Measurements from ENCODE around the gene GAPT.

Gene GAPT

DNA sequence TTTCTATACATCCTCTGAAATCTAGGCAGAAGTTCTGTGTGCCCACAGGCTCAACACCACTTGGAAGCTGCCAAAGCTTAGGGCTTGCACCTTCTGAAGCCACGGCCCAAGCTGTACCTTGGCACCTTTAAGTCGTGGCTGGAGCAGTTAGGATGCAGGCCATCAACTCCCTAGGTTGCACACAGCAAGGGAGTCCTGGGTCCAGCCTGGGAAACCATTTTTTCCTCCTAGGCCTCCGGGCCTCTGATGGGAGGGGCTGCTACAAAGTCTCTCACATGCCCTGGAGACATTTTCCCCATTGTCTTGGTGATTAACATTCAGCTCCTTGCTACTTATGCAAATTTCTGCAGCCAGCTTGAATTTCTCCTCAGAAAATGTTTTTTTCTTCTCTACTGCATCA, 15.8 kb upstream of the GAPT start:
- TF ChIP-seq, protein P1, sequence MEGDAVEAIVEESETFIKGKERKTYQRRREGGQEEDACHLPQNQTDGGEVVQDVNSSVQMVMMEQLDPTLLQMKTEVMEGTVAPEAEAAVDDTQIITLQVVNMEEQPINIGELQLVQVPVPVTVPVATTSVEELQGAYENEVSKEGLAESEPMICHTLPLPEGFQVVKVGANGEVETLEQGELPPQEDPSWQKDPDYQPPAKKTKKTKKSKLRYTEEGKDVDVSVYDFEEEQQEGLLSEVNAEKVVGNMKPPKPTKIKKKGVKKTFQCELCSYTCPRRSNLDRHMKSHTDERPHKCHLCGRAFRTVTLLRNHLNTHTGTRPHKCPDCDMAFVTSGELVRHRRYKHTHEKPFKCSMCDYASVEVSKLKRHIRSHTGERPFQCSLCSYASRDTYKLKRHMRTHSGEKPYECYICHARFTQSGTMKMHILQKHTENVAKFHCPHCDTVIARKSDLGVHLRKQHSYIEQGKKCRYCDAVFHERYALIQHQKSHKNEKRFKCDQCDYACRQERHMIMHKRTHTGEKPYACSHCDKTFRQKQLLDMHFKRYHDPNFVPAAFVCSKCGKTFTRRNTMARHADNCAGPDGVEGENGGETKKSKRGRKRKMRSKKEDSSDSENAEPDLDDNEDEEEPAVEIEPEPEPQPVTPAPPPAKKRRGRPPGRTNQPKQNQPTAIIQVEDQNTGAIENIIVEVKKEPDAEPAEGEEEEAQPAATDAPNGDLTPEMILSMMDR (IDR thresholded peaks at IDR 0.05; ENCODE audit: low read depth, low read length, missing control alignments) = no peak
- no peak for DNase-seq (ENCODE audit: low read depth)
- H3K4me3 ChIP-seq (ENCODE audit: low read depth, low read length) = no peak overlapping the region

DNA sequence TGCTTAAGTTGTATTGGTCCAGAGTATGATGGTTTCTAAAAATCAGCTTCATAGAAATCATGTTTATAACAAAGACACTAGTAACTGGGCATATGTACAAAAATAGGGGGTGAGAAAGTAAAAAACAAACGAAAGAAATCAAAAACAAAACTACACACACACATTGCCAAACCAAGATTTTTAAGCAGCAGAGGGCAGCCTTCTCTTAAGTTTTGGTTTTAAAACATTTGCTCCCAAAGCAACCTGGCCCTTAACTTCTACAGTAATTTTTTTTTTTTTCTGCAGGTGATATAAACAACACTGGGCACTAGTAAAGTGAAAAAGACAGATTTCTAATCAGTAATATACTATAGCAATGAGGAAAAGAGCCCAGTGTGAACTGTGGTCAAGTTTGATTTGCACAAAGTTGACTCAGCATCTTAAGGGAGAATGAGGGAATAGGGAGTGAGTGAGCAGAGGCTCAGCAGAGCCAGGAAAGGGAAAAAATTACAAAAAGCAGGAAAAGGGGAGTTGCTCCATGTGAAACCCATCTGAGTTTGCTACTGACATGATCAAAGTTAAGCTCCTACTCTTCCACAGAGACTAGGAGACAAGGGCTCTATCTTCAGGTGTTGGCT, 13.4 kb upstream of the GAPT start:
- DNase-seq (ENCODE audit: low read depth) = no peak
- no peak overlapping the region for H3K4me3 ChIP-seq (ENCODE audit: low read depth, low read length)
- TF ChIP-seq, protein P1 (IDR thresholded peaks at IDR 0.05; ENCODE audit: low read depth, low read length, missing control alignments) = peak; percentile 16

DNA sequence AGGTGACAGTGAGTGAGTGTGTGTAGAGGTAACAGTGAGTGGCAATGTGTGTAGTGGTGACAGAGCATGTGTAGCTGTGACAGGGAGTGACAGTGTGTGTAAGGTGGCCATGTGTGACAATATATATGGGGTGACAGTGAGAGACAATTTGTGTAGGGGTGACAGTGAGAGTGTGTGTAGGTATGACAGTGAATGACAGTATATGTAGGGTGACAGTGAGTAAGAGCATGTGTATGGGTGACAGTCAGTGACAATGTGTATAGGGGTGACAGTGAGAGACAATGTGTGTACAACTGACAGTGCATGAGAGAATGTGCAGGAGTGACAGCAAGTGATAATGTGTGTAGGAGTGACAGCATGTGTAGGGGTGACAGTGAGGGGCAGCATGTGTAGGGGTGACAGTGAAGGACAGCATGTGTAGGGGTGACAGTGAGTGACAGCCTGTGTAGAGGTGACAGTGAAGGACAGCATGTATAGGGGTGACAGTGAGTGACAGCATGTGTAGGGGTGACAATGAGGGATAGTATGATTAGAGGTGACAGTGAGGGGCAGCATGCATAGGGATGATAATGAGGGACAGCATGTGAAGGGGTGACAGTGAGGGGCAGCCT, 10.1 kb upstream of the GAPT start:
- no peak for DNase-seq (ENCODE audit: low read depth)
- H3K4me3 ChIP-seq (ENCODE audit: low read depth, low read length) = no peak overlapping the region
- TF ChIP-seq, protein P1 (IDR thresholded peaks at IDR 0.05; ENCODE audit: low read depth, low read length, missing control alignments) = no peak

DNA sequence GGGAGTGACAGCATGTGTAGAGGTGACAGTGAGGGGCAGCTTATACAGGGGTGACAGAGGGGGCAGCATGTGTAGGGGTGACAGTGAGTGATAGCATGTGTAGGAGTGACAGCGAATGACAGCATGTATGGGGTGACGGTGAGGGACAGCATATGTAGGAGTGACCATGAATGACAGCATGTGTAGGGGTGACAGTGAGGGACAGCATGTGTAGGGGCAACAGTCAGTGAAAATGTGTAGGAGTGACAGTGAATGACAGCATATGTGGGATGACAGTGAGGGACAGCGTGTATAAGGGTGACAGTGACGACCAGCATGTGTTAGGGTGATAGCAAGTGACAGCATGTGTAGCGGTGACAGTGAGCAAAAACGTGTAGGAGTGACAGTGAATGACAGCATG, 9.4 kb upstream of the GAPT start:
- no peak for DNase-seq (ENCODE audit: low read depth)
- TF ChIP-seq, protein P1 (IDR thresholded peaks at IDR 0.05; ENCODE audit: low read depth, low read length, missing control alignments) = no peak
- H3K4me3 ChIP-seq (ENCODE audit: low read depth, low read length) = no peak overlapping the region

DNA sequence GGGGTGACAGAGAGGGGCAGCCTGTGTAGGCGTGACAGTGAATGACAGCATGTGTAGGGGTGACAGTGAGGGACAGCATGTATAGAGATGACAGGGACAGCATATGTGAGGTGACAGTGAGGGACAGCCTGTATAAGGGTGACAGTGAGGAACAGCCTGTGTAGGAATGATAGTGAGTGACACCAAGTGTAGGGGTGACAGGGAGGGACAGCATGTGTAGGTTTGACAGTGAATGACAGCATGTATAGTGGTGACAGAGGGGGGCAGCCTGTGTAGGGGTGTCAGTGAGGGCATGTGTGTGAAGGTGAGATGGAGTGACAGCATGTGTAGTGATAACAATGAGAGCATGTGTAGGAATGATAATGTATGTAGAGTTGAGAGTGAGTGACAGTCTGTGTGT, 8.7 kb upstream of the GAPT start:
- no peak overlapping the region for H3K4me3 ChIP-seq (ENCODE audit: low read depth, low read length)
- TF ChIP-seq, protein P1 (IDR thresholded peaks at IDR 0.05; ENCODE audit: low read depth, low read length, missing control alignments) = no peak
- no peak for DNase-seq (ENCODE audit: low read depth)

DNA sequence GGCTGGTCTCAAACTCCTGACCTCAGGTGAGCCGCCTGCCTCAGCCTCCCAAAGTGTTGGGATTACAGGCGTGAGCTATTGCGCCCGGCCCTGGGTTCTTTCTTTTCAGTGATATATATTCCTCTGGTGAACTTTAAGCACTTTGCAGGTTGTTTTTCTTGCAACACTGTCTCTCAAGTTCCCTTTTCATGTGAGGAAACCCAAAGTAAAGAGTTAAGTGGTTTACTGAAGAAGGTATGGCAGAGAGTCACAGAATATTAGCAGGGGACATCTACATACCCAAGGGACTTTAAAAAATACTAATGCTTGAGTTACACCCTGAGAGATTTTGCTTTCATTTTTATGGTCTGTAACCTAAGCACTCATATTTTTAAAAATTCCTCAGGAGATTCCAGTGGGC, 6.7 kb upstream of the GAPT start:
- TF ChIP-seq, protein P1 (IDR thresholded peaks at IDR 0.05; ENCODE audit: low read depth, low read length, missing control alignments) = no peak

DNA sequence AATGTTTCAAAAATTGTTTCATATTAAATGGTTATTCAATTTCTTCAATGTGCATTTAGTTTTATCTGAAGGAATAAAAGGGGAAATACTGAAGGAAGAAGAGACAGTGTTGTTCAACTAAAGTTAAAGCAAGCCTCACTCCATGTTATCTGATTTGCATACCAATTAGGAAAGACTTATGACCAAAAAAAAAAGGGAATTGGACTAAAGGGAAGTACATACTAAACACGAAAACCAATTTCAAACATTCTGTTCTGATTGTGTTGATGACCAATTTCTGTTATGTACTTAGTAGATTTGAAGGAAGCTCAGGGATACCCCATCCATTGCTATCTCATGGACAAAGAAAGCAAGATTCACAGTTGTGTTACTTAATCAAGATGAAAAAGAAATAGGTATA, 4.9 kb upstream of the GAPT start:
- H3K4me3 ChIP-seq (ENCODE audit: low read depth, low read length) = no peak overlapping the region
- TF ChIP-seq, protein P1 (IDR thresholded peaks at IDR 0.05; ENCODE audit: low read depth, low read length, missing control alignments) = no peak
- DNase-seq (ENCODE audit: low read depth) = no peak

More for the DNA sequence above, 6.7 kb upstream of the GAPT start:
- no peak overlapping the region for H3K4me3 ChIP-seq (ENCODE audit: low read depth, low read length)
- no peak for DNase-seq (ENCODE audit: low read depth)

All from GM12864 (cell line).